HepG2 (cell line): ENCODE measurements around the gene RAB11FIP5. TPM values are rescaled to one million over a fixed set of nuclear protein-coding genes. Genes with fewer than 3 reads are reported as not detected.

ENCODE experiments used
- ATAD3A ChIP-seq: sonication (generic); formaldehyde crosslinking; IDR thresholded peaks from 2 replicates; pipeline ENCODE4 v1.4.0; 2020; ENCODE audit warnings: missing genetic modification reagents
- EED ChIP-seq: sonication (generic); formaldehyde crosslinking; IDR thresholded peaks from 2 replicates; pipeline ENCODE4 v1.5.0; 2020; ENCODE audit warnings: mild to moderate bottlenecking, missing genetic modification reagents
- KDM5A ChIP-seq: fragments of 200-600 bp; sonication (generic); IDR thresholded peaks from 2 replicates; pipeline ENCODE4 v1.7.0; 2018; ENCODE audit warnings: antibody characterized with exemption, mild to moderate bottlenecking, low read length, borderline replicate concordance
- KDM5B ChIP-seq: sonication (generic); formaldehyde crosslinking; IDR thresholded peaks from 2 replicates; pipeline ENCODE4 v1.4.0; 2020; ENCODE audit warnings: missing genetic modification reagents, mild to moderate bottlenecking, borderline replicate concordance
- MAZ ChIP-seq, 2 experiments: sonication (generic) in 1 of 2; formaldehyde crosslinking in 1 of 2; IDR thresholded peaks; 2 replicates each; pipeline versions ENCODE4 v1.5.0 to v1.6.1; 2012 to 2020; ENCODE audit warnings: low read depth in 2 of 2, mild to moderate bottlenecking in 2 of 2, borderline replicate concordance in 1 of 2, improper control_type of control experiment in 1 of 2, low read length in 1 of 2, missing genetic modification reagents in 1 of 2, moderate library complexity in 1 of 2
- MIER2 ChIP-seq: IDR thresholded peaks from 2 replicates; pipeline ENCODE4 v1.6.1; 2016; ENCODE audit warnings: missing biosample characterization, missing genetic modification reagents
- MTA1 ChIP-seq: sonication (generic); formaldehyde crosslinking; IDR thresholded peaks from 2 replicates; pipeline ENCODE4 v1.4.0; 2020; ENCODE audit warnings: missing genetic modification reagents, mild to moderate bottlenecking, borderline replicate concordance
- MTA3 ChIP-seq: sonication (generic); formaldehyde crosslinking; IDR thresholded peaks from 2 replicates; pipeline ENCODE4 v1.4.0; 2020; ENCODE audit warnings: missing genetic modification reagents
- MYC ChIP-seq: sonication (generic); formaldehyde crosslinking; IDR thresholded peaks from 2 replicates; pipeline ENCODE4 v1.9.0; 2021; ENCODE audit warnings: missing genetic modification reagents, borderline replicate concordance
- TEAD2 ChIP-seq: sonication (generic); formaldehyde crosslinking; IDR thresholded peaks from 2 replicates; pipeline ENCODE4 v1.9.0; 2021; ENCODE audit warnings: missing genetic modification reagents
- ZNF17 ChIP-seq: sonication (generic); formaldehyde crosslinking; IDR thresholded peaks from 2 replicates; pipeline ENCODE4 v1.5.0; 2020; ENCODE audit warnings: mild to moderate bottlenecking, missing genetic modification reagents
- ZNF18 ChIP-seq: sonication (generic); formaldehyde crosslinking; IDR thresholded peaks from 2 replicates; pipeline ENCODE4 v1.8.0; 2022; ENCODE audit warnings: mild to moderate bottlenecking, missing genetic modification reagents; ENCODE audit not compliant: insufficient replicate concordance
- ZNF224 ChIP-seq: sonication (generic); formaldehyde crosslinking; IDR thresholded peaks from 2 replicates; pipeline ENCODE4 v1.5.0; 2020; ENCODE audit warnings: mild to moderate bottlenecking, missing genetic modification reagents
- ZNF256 ChIP-seq: sonication (generic); formaldehyde crosslinking; conservative IDR thresholded peaks from 2 replicates; pipeline ENCODE4 v1.4.0; 2020; ENCODE audit warnings: missing genetic modification reagents
- ZNF326 ChIP-seq: sonication (generic); formaldehyde crosslinking; IDR thresholded peaks from 2 replicates; pipeline ENCODE4 v1.4.0; 2020; ENCODE audit warnings: missing genetic modification reagents, borderline replicate concordance
- ZNF432 ChIP-seq: sonication (generic); formaldehyde crosslinking; IDR thresholded peaks from 2 replicates; pipeline ENCODE4 v1.5.0; 2020; ENCODE audit warnings: missing genetic modification reagents, mild to moderate bottlenecking, borderline replicate concordance
- ZNF550 ChIP-seq: sonication (generic); formaldehyde crosslinking; IDR thresholded peaks from 2 replicates; pipeline ENCODE4 v1.4.0; 2020; ENCODE audit warnings: mild to moderate bottlenecking, missing genetic modification reagents, borderline replicate concordance
- ZNF562 ChIP-seq: sonication (generic); formaldehyde crosslinking; IDR thresholded peaks from 2 replicates; pipeline ENCODE4 v1.8.0; 2022; ENCODE audit warnings: missing genetic modification reagents, borderline replicate concordance
- ZNF570 ChIP-seq: sonication (generic); formaldehyde crosslinking; IDR thresholded peaks from 2 replicates; pipeline ENCODE4 v1.4.0; 2020; ENCODE audit warnings: mild to moderate bottlenecking, missing genetic modification reagents, borderline replicate concordance
- ZNF615 ChIP-seq: sonication (generic); formaldehyde crosslinking; IDR thresholded peaks from 2 replicates; pipeline ENCODE4 v1.5.0; 2020; ENCODE audit warnings: mild to moderate bottlenecking, missing genetic modification reagents, borderline replicate concordance
- ZNF703 ChIP-seq: sonication (generic); formaldehyde crosslinking; IDR thresholded peaks from 2 replicates; pipeline ENCODE4 v1.5.1; 2020; ENCODE audit warnings: missing genetic modification reagents, mild to moderate bottlenecking, moderate library complexity, borderline replicate concordance
- ZNF878 ChIP-seq: sonication (generic); formaldehyde crosslinking; IDR thresholded peaks from 2 replicates; pipeline ENCODE4 v1.8.1; 2023; ENCODE audit warnings: mild to moderate bottlenecking, missing genetic modification reagents, moderate library complexity
- polyA plus RNA-seq, 8 experiments: library from polyadenylated mRNA; depleted of rRNA in 3 of 8; stranded (reverse) in 7 of 8; unstranded in 1 of 8; fragments of >200 nt; fragmentation: Illumina TruSeq in 4 of 8; extraction: Trizol in 4 of 8; gene quantifications; 2 replicates each; pipeline versions ENCODE4 v1.2.1 to v1.2.3, GENCODE V29; 2011 to 2016; ENCODE audit warnings: low read depth in 4 of 8, missing spikeins in 1 of 8, mixed read lengths in 1 of 8; ENCODE audit not compliant: insufficient read depth in 1 of 8
- total RNA-seq, 5 experiments: library from RNA; depleted of rRNA; stranded (reverse); fragments of >200 nt; fragmentation: Illumina TruSeq; extraction: Trizol; gene quantifications; 2 replicates each; pipeline ENCODE4 v1.2.3, GENCODE V29; 2016; ENCODE audit warnings: low read depth in 1 of 5
- TF ChIP-seq, protein P1 (sequence below): sonication (generic); formaldehyde crosslinking; IDR thresholded peaks from 2 replicates; pipeline ENCODE4 v1.4.0; 2020; ENCODE audit warnings: missing genetic modification reagents

Gene RAB11FIP5
- total and polyA plus RNA-seq, 2 of the 13 experiments (the other 11 are each of a cell fraction or from before 2014, with no cell fraction given), result 9.4 to 22.9 TPM

DNA sequence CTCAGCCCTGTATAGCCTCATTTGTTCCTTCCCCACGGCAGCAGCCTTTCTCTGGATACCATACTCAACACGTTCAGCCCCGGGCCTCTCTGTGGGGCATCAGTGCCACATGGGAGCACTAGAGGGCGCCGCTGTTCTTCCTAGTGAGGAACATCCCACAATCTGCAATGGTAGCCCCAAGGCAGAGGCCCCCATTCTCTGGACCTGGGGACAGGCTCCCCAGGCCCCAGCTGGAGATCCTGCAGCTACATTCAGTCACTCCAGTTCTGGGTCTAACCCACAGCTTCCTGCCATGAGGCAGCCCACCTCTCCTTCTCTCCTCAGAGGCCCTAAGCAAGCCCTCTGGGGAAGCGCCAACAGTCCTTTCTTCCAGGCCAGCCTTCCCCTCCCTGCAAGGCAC is 27.1 kb downstream of the RAB11FIP5 start (continued):
- TF ChIP-seq MTA3 (CRISPR knock-in tag), result no peak
- peak; percentile 23; the same call in 1 of the 2 replicates for TF ChIP-seq MAZ (IDR thresholded peaks at IDR 0.05; ENCODE audit: borderline replicate concordance, low read depth, low read length)
- TF ChIP-seq MAZ (CRISPR knock-in tag; IDR thresholded peaks at IDR 0.05; ENCODE audit: low read depth), result 0 out of 2 replicates have a peak, but pooled peaks have one; percentile 21
- TF ChIP-seq KDM5A, result no peak
- TF ChIP-seq, protein P1, sequence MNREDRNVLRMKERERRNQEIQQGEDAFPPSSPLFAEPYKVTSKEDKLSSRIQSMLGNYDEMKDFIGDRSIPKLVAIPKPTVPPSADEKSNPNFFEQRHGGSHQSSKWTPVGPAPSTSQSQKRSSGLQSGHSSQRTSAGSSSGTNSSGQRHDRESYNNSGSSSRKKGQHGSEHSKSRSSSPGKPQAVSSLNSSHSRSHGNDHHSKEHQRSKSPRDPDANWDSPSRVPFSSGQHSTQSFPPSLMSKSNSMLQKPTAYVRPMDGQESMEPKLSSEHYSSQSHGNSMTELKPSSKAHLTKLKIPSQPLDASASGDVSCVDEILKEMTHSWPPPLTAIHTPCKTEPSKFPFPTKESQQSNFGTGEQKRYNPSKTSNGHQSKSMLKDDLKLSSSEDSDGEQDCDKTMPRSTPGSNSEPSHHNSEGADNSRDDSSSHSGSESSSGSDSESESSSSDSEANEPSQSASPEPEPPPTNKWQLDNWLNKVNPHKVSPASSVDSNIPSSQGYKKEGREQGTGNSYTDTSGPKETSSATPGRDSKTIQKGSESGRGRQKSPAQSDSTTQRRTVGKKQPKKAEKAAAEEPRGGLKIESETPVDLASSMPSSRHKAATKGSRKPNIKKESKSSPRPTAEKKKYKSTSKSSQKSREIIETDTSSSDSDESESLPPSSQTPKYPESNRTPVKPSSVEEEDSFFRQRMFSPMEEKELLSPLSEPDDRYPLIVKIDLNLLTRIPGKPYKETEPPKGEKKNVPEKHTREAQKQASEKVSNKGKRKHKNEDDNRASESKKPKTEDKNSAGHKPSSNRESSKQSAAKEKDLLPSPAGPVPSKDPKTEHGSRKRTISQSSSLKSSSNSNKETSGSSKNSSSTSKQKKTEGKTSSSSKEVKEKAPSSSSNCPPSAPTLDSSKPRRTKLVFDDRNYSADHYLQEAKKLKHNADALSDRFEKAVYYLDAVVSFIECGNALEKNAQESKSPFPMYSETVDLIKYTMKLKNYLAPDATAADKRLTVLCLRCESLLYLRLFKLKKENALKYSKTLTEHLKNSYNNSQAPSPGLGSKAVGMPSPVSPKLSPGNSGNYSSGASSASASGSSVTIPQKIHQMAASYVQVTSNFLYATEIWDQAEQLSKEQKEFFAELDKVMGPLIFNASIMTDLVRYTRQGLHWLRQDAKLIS, result no peak
- peak; percentile 61; the same call in 1 of the 2 replicates for TF ChIP-seq KDM5B (CRISPR knock-in tag)
- no peak for TF ChIP-seq ZNF256 (CRISPR knock-in tag)
- TF ChIP-seq ZNF326 (CRISPR knock-in tag), result no peak
- no peak for TF ChIP-seq EED (CRISPR knock-in tag)
- no peak for TF ChIP-seq MTA1 (CRISPR knock-in tag)
- TF ChIP-seq ZNF703 (CRISPR knock-in tag), result no peak
- no peak for TF ChIP-seq ZNF224 (CRISPR knock-in tag)
- no peak for TF ChIP-seq ZNF17
- TF ChIP-seq ZNF550 (CRISPR knock-in tag), result no peak; the same call in 1 of the 2 replicates
- TF ChIP-seq ZNF615, result no peak
- no peak for TF ChIP-seq ZNF562
- TF ChIP-seq MYC (CRISPR knock-in tag), result no peak
- no peak for TF ChIP-seq MIER2 (CRISPR knock-in tag)
- TF ChIP-seq ATAD3A, result no peak
- TF ChIP-seq ZNF432 (CRISPR knock-in tag), result no peak
- TF ChIP-seq TEAD2 (CRISPR knock-in tag), result no peak
- TF ChIP-seq ZNF18, result no peak
- no peak for TF ChIP-seq ZNF878 (CRISPR knock-in tag)
- no peak for TF ChIP-seq ZNF570
